PFSK-1 (cell line): ENCODE results near the gene FAT1.

Experiments
- FOXP2 ChIP-seq: optimal IDR thresholded peaks from 2 replicates; pipeline ENCODE3; 2011; ENCODE audit warnings: borderline replicate concordance, control low read depth, inconsistent platforms; ENCODE audit not compliant: insufficient read depth; ENCODE audit errors: extremely low read length, extremely low read depth
- POLR2AphosphoS5 ChIP-seq: IDR thresholded peaks from 2 replicates; pipeline ENCODE4 v1.6.1; 2012; ENCODE audit warnings: low read depth, mild to moderate bottlenecking, control low read depth, low read length, moderate library complexity
- SIN3A ChIP-seq: IDR thresholded peaks from 2 replicates; pipeline ENCODE4 v1.6.1; 2012; ENCODE audit warnings: mild to moderate bottlenecking, low read length, moderate library complexity, borderline replicate concordance; ENCODE audit not compliant: insufficient read depth
- TAF1 ChIP-seq: IDR thresholded peaks from 2 replicates; pipeline ENCODE4 v1.6.1; 2012; ENCODE audit warnings: low read length, control low read depth, borderline replicate concordance; ENCODE audit not compliant: insufficient read depth
- TF ChIP-seq, protein P1 (sequence below), 2 experiments: IDR thresholded peaks; 2 replicates each; pipeline versions ENCODE4 v1.6.1 to v1.8.0; 2011 to 2012; ENCODE audit warnings: low read depth in 2 of 2, low read length in 2 of 2, control low read depth in 1 of 2, inconsistent platforms in 1 of 2, mild to moderate bottlenecking in 1 of 2, moderate library complexity in 1 of 2; ENCODE audit not compliant: insufficient read depth in 1 of 2

The FAT1 gene

DNA sequence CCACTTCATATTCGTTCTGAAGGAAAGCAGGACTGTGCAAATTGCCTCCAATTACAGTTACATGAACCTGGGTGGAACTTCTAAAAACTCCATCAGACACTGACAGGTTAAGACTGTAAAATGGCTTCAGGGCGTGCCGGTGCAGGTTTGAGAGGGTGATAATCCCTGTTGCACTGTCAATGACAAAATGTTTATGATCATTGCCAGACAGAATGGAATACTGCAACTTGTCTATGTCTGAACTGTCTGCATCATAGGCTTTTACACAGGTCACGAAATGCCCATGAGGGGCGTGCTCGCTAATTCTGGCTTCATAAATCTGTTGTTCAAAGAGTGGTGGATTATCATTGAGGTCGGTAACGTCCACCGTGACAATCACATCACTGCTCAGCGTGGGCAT is 104.6 kb downstream of the FAT1 start:
- TF ChIP-seq TAF1 (no peak), POLR2AphosphoS5 (no peak), SIN3A (no peak), FOXP2 (no peak)
- TF ChIP-seq, protein P1, sequence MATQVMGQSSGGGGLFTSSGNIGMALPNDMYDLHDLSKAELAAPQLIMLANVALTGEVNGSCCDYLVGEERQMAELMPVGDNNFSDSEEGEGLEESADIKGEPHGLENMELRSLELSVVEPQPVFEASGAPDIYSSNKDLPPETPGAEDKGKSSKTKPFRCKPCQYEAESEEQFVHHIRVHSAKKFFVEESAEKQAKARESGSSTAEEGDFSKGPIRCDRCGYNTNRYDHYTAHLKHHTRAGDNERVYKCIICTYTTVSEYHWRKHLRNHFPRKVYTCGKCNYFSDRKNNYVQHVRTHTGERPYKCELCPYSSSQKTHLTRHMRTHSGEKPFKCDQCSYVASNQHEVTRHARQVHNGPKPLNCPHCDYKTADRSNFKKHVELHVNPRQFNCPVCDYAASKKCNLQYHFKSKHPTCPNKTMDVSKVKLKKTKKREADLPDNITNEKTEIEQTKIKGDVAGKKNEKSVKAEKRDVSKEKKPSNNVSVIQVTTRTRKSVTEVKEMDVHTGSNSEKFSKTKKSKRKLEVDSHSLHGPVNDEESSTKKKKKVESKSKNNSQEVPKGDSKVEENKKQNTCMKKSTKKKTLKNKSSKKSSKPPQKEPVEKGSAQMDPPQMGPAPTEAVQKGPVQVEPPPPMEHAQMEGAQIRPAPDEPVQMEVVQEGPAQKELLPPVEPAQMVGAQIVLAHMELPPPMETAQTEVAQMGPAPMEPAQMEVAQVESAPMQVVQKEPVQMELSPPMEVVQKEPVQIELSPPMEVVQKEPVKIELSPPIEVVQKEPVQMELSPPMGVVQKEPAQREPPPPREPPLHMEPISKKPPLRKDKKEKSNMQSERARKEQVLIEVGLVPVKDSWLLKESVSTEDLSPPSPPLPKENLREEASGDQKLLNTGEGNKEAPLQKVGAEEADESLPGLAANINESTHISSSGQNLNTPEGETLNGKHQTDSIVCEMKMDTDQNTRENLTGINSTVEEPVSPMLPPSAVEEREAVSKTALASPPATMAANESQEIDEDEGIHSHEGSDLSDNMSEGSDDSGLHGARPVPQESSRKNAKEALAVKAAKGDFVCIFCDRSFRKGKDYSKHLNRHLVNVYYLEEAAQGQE (IDR thresholded peaks at IDR 0.05; ENCODE audit: insufficient read depth in 1 of 2, low read depth in 2 of 2, low read length in 2 of 2): no peak

DNA sequence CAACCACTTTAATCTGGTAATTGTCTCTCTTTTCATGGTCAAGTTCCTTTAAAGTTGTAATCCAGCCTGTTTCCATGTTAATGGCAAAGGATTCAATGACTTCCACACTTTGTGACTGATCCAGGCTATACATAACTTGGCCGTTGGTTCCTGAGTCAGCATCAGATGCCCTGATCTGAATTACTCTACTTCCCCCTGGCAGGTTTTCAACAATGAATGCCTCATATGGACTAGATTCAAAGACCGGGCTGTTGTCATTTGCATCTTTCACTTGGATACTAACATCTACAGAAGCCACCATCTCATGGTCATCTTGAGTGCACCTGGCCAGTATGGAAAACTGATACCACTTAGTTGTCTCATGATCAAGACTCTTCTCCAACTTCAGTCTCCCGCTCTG is 105.7 kb downstream of the FAT1 start:
- TF ChIP-seq SIN3A (no peak), POLR2AphosphoS5 (no peak), FOXP2 (no peak), TAF1 (no peak)
- TF ChIP-seq, protein P1 (IDR thresholded peaks at IDR 0.05; ENCODE audit: insufficient read depth in 1 of 2, low read depth in 2 of 2, low read length in 2 of 2): no peak

DNA sequence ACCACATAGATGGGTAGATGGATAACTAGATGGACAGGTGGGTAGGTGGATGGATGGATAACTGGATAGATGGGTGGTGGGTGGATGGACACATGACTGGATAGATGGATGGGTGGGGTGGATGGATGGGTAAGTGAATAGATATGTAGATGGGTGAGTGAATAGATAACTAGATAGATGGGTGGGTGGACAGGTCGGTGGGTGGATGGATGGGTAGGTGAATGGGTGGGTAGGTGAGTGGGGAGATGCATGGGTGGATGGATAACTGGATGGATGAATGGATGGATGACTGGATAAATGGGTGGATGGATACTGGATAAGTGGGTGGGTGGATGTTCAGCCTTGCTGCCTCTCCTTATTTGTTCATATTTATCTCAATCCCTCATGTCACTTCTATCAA is 116.2 kb downstream of the FAT1 start:
- TF ChIP-seq POLR2AphosphoS5 (no peak), TAF1 (no peak), SIN3A (no peak), FOXP2 (no peak)
- TF ChIP-seq, protein P1 (IDR thresholded peaks at IDR 0.05; ENCODE audit: insufficient read depth in 1 of 2, low read depth in 2 of 2, low read length in 2 of 2): no peak

DNA sequence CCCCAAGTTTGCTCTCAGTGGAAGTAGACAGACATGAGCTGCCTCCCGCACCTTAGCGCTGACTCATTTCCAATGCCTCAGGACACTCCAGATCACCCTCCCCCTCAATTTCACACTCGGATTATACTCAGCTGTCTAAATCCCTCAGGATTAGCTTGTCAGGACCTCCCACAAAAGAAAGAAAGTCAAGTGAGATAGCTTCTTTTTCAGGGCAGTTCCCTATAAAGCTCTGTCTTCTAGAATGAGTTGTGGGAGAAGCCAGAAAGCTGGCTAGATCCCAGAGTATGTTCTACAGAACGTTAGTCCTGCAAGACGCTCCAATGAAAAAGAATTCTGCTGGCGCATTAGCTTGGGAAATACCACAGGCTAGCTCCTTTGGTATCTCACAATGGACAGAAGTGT is 117.1 kb downstream of the FAT1 start:
- TF ChIP-seq, protein P1 (IDR thresholded peaks at IDR 0.05; ENCODE audit: insufficient read depth in 1 of 2, low read depth in 2 of 2, low read length in 2 of 2): no peak
- no peak for TF ChIP-seq TAF1
- TF ChIP-seq SIN3A: no peak
- no peak for TF ChIP-seq FOXP2
- no peak for TF ChIP-seq POLR2AphosphoS5
